Measurements from ENCODE around the gene CBX7.

The CBX7 gene

GRCh38 chr22:39090426-39091064 lies 61.9 kb downstream of the CBX7 start:
- no peak for DNase-seq

DNA sequence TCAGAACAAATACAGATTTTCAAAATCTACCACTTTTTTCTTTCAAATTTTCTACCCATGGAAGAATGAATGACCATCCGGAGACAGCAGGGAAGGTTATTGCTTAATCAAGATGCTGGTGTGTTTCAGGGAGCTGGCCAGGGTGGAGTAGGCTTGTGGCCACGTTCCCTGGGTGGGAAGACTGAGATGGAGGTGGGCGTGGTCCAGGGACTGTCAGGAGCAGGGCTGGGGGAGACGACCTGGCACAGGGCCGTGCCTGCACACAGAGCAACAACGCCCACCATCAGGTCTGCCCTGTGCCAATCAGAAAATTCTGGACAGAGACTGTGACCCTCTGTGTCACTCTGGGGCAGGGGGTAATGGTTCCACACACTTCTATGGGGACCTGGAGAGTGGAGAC lies 62.6 kb downstream of the CBX7 start:
- DNase-seq = no peak

DNA sequence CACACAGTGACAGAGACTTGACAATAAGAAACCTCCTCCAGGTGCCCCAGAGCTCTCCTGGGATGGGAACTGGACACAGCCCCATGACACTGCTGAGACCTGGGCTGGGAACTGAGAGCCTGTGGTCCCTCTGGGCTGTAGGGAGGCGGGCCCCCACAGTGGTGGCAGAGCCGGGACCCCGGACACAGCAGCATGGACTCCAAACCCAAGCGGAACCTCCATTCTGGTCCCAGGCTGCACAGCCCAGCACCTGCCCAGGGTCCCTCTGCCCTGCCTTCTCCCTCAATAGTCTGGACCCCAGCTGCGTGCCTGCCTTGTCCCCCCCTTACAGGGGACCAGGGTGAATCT lies 63.8 kb downstream of the CBX7 start:
- DNase-seq = no peak

- peak in 1 of 2 experiments; percentile 46 for DNase-seq
Measured at GRCh38 chr22:39087881-39088684, 64.4 kb downstream of the CBX7 start.

- DNase-seq = no peak
Measured at GRCh38 chr22:39087098-39087497, 65.4 kb downstream of the CBX7 start.

DNA sequence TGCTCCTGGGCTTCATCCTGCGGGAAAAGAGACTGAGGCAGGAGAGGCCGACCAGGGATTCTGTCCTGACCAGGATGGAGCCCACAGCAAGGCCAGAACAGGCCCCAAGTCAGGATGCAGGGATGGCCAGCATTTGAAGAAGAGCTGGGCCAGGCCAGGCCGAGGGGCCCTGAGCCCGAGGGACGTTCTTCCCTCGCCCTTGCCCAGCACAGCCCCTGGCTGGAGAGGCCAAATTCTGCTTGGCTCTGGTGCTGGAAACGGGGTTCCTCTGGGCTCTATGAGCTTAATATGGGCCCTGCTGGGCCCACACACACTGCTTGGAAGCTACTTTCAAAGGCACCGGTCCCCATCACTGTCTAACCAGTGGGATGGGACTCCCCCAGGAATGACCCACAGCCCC lies 67.8 kb downstream of the CBX7 start:
- no peak for DNase-seq

DNA sequence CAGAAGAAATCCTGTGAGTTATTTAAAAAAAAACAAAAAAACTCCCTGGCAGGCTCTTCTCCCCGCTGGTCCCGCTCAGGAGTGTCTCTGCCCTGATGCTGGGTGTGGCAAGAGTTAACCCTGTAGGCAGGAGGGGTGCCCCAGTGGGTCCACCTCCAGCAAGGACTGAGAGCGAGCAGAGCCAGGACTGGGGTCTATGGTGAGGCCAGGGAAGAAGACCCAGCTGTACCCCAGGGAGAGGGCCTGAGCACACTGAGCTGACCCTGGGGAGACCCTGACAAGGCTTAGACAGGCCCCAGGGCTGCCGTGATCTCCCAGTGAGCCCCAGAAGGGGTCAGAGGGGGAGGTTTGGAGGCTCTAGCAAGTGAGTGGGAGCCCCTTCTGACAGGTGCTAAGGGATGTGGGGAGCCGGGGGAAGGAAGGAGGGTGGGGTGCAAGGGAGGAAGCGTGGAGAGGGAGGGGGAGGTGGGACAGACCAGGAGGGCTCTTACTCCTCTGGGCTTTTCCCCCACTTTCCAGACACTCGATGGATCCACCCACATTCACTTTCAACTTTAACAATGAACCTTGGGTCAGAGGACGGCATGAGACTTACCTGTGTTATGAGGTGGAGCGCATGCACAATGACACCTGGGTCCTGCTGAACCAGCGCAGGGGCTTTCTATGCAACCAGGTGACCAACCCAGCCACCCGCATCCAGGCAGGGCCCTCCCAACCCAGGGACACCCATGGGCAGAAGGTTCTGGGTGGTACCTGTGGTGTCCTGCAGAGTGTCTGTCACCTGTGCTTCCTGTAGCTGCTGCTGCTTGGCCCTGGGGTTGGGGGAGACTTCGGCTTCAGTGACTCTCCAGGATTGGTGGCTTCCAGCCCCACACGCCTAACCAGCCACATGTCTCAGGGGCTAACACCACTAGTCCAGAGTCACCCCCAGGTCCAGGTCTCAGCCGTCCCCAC lies 69.0 kb downstream of the CBX7 start:
- DNase-seq = no peak

DNA sequence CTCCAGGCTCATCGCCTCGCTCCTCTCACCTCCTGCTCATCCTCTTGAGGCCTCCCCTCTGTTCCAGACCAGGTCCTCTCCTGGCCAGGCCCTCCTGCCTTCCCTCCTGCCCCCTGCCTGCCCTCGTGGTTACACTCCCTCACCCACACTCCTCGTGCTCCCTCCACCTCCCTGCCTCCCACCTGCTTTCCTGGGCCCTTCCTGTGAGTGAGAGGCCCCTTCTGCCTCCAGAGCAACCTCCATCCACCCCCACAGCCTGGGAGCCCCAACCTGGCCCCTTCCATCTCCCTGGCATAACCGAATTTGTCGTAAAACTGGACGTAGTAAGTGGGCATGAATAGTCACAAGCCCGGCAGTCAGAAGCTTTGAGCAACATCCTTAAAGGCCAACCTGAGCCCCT lies 70.9 kb downstream of the CBX7 start:
- no peak for DNase-seq

- no peak for DNase-seq
Measured at GRCh38 chr22:39081016-39081415, 71.5 kb downstream of the CBX7 start.

Measured in SHP77 (cell line).